ENCODE measurements around the gene ADGRG1. TPM values are rescaled to one million over a fixed set of nuclear protein-coding genes. Genes with fewer than 3 reads are reported as not detected.
"Not testable (repeated sequence)": the region's sequence is repeated elsewhere in the genome, so short reads cannot be mapped to it uniquely, and the experiment has no call there.

Gene ADGRG1
- total RNA-seq, 1 donor from 2014 or later = 13.9 TPM

DNA sequence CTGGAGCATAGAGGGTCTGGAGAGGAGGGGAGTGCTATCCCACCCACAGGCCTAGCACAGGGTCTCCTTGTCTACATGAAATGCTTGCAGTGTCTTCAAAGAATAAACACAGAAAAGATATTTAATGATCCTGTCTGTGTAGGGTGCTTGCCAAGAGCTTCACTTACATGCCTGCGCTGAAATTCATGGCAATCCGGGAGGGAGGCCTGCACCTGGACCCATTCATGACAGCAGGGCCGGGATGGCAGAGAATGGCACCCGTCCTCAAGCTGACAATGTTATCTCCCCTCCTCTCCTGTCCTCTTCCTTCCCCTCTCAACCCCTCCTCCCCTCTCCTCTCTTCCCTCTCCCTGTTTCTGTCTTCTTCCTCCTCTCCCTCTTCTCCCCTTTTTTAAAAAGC, 41.8 kb downstream of the ADGRG1 start:
- TF ChIP-seq EZH2 (IDR thresholded peaks at IDR 0.05; ENCODE audit: insufficient read depth, low read length) (no peak), CTCF (IDR thresholded peaks at IDR 0.05; ENCODE audit: insufficient read depth, low read depth, low read length) (no peak)
- DNase-seq (ENCODE audit: low read depth) (no peak), FAIRE-seq (no peak)
- Histone ChIP-seq H3K27me3 (ENCODE audit: insufficient read depth, low read length) (peaks cover 15% of the 10 kb centered on the region), H4K20me1 (ENCODE audit: insufficient read depth, low read length) (no peaks in the 10 kb centered on the region), H3K36me3 (ENCODE audit: insufficient read depth, low read length) (no peaks in the 10 kb centered on the region), H3K27ac (ENCODE audit: low read depth, low read length) (no peak overlapping the region), H3K4me3 (ENCODE audit: insufficient read depth, low read depth, low read length) (no peak overlapping the region), H3K9ac (ENCODE audit: low read length) (no peak overlapping the region), H3K4me2 (ENCODE audit: low read length) (no peak overlapping the region), H3K4me1 (ENCODE audit: insufficient read depth, low read length) (no peaks in the 10 kb centered on the region), H3K9me3 (ENCODE audit: insufficient read depth, low read depth, low read length) (no peaks in the 10 kb centered on the region), H2AFZ (ENCODE audit: low read depth, low read length) (no peak overlapping the region), H3K79me2 (ENCODE audit: insufficient read depth, low read length) (no peaks in the 10 kb centered on the region)
- no peak overlapping the region for H3K4me3 Mint-ChIP-seq (ENCODE audit: unreplicated experiment)
- no peaks in the 10 kb centered on the region for H3K4me1 Mint-ChIP-seq (ENCODE audit: low read depth, unreplicated experiment)
- no peaks in the 10 kb centered on the region for H3K36me3 Mint-ChIP-seq (ENCODE audit: low read depth, unreplicated experiment)
- H3K27me3 Mint-ChIP-seq (ENCODE audit: low read depth, unreplicated experiment) = peaks cover 25% of the 10 kb centered on the region
- H3K9me3 Mint-ChIP-seq (ENCODE audit: unreplicated experiment) = no peaks in the 10 kb centered on the region
- no peak overlapping the region for H3K27ac Mint-ChIP-seq (ENCODE audit: unreplicated experiment)

DNA sequence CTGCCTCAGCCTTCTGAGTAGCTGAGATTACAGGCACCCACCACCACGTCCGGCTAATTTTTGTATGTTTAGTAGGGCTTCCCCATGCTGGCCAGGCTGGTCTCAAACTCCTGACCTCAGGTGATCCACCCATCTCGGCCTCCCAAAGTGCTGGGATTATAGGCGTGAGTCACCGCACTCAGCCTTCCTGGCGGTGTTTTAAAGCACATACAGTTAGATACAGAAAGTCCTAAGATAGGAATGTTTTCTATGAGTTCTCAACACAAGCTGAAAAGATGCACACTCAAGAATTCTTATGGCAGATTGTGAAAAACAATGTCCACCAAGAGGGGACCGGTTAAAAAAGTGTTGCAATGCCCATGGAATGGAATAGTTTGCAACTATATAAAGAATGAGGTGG, 43.0 kb downstream of the ADGRG1 start:
- peaks cover 20% of the 10 kb centered on the region for H3K27me3 ChIP-seq (ENCODE audit: insufficient read depth, low read length)

DNA sequence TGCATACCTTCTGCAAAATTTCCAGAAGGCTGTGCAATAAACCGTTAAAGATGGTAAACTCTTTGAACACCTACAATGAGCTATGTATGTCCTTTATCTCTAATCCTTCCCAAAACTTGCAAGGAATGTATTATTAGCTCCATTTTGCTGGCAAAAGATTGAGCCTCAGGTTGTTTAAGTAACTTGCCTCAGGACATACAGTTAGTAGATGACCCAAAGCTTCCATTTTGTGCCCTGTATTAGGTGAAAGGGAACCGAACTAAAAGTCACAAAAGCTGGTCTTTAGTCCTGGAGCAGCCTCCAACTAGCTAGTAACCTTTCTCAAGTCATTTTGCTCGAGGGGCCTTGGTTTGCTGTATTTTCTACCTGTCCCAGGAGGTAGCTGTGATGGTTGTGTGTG, 44.0 kb downstream of the ADGRG1 start:
- no peak overlapping the region for H3K27ac Mint-ChIP-seq (ENCODE audit: unreplicated experiment)

More for the DNA sequence above, 43.0 kb downstream of the ADGRG1 start:
- not testable (repeated sequence) for H3K4me1 ChIP-seq (ENCODE audit: insufficient read depth, low read length); H3K4me2 ChIP-seq (ENCODE audit: low read length); H3K36me3 ChIP-seq (ENCODE audit: insufficient read depth, low read length); H2AFZ ChIP-seq (ENCODE audit: low read depth, low read length); H4K20me1 ChIP-seq (ENCODE audit: insufficient read depth, low read length); H3K4me3 Mint-ChIP-seq (ENCODE audit: unreplicated experiment); H3K9ac ChIP-seq (ENCODE audit: low read length); H3K27ac ChIP-seq (ENCODE audit: low read depth, low read length); FAIRE-seq; H3K9me3 ChIP-seq (ENCODE audit: insufficient read depth, low read depth, low read length); H3K79me2 ChIP-seq (ENCODE audit: insufficient read depth, low read length); H3K4me1 Mint-ChIP-seq (ENCODE audit: low read depth, unreplicated experiment); H3K36me3 Mint-ChIP-seq (ENCODE audit: low read depth, unreplicated experiment); H3K9me3 Mint-ChIP-seq (ENCODE audit: unreplicated experiment); H3K4me3 ChIP-seq (ENCODE audit: insufficient read depth, low read depth, low read length); H3K27ac Mint-ChIP-seq (ENCODE audit: unreplicated experiment); DNase-seq (ENCODE audit: low read depth)
- H3K27me3 Mint-ChIP-seq (ENCODE audit: low read depth, unreplicated experiment) = peaks cover 24% of the 10 kb centered on the region

More for the DNA sequence above, 44.0 kb downstream of the ADGRG1 start:
- Histone ChIP-seq H3K9ac (ENCODE audit: low read length) (no peak overlapping the region), H4K20me1 (ENCODE audit: insufficient read depth, low read length) (no peaks in the 10 kb centered on the region), H3K9me3 (ENCODE audit: insufficient read depth, low read depth, low read length) (no peaks in the 10 kb centered on the region), H3K36me3 (ENCODE audit: insufficient read depth, low read length) (no peaks in the 10 kb centered on the region), H3K4me1 (ENCODE audit: insufficient read depth, low read length) (no peaks in the 10 kb centered on the region), H3K27ac (ENCODE audit: low read depth, low read length) (no peak overlapping the region), H3K4me3 (ENCODE audit: insufficient read depth, low read depth, low read length) (no peak overlapping the region), H3K27me3 (ENCODE audit: insufficient read depth, low read length) (peaks cover 23% of the 10 kb centered on the region), H3K79me2 (ENCODE audit: insufficient read depth, low read length) (no peaks in the 10 kb centered on the region), H2AFZ (ENCODE audit: low read depth, low read length) (no peak overlapping the region), H3K4me2 (ENCODE audit: low read length) (no peak overlapping the region)
- DNase-seq (ENCODE audit: low read depth) (no peak), FAIRE-seq (no peak)
- no peaks in the 10 kb centered on the region for H3K9me3 Mint-ChIP-seq (ENCODE audit: unreplicated experiment)
- peaks cover 28% of the 10 kb centered on the region for H3K27me3 Mint-ChIP-seq (ENCODE audit: low read depth, unreplicated experiment)
- peaks cover 9% of the 10 kb centered on the region for H3K4me1 Mint-ChIP-seq (ENCODE audit: low read depth, unreplicated experiment)
- no peaks in the 10 kb centered on the region for H3K36me3 Mint-ChIP-seq (ENCODE audit: low read depth, unreplicated experiment)
- TF ChIP-seq EZH2 (IDR thresholded peaks at IDR 0.05; ENCODE audit: insufficient read depth, low read length) (no peak), CTCF (IDR thresholded peaks at IDR 0.05; ENCODE audit: insufficient read depth, low read depth, low read length) (no peak)
- no peak overlapping the region for H3K4me3 Mint-ChIP-seq (ENCODE audit: unreplicated experiment)
